ENCODE measurements around the gene PNMA6F.
"Not testable (repeated sequence)": the region's sequence is repeated elsewhere in the genome, so short reads cannot be mapped to it uniquely, and the experiment has no call there.

Gene PNMA6F

GRCh38 chrX:153334654-153335295, 13.2 kb upstream of the PNMA6F start:
- Histone ChIP-seq H3K4me3 (ENCODE audit: low read depth, low read length) (peak overlapping the region; percentile 91), H3K36me3 (ENCODE audit: control insufficient read depth, insufficient read depth, low read length) (peaks cover 13% of the 10 kb centered on the region), H3K9ac (ENCODE audit: low read length) (peak overlapping the region; percentile 91), H3K27ac (ENCODE audit: low read depth, low read length) (peak overlapping the region; percentile 34; the same call in 1 of the 2 replicates), H3K9me3 (ENCODE audit: control insufficient read depth, insufficient read depth, low read depth, low read length) (peaks cover 14% of the 10 kb centered on the region; the same call in 1 of the 2 replicates), H3K4me1 (ENCODE audit: control insufficient read depth, insufficient read depth, low read length) (peaks cover 7% of the 10 kb centered on the region), H3K27me3 (ENCODE audit: control insufficient read depth, insufficient read depth, low read length) (peaks cover 9% of the 10 kb centered on the region; the same call in 1 of the 2 replicates)

GRCh38 chrX:153333821-153334653, 12.5 kb upstream of the PNMA6F start, which contains the start of gene ZNF275:
Gene ZNF275 (plus strand): TSS chrX:153334153. CDS start chrX:153336680, 2,527 bp downstream.
- Histone ChIP-seq H3K27ac (ENCODE audit: low read depth, low read length) (peak within 1 kb of the TSS; percentile 34; the same call in 1 of the 2 replicates), H3K4me1 (ENCODE audit: control insufficient read depth, insufficient read depth, low read length) (peaks cover 7% of the 10 kb centered on the region), H3K4me3 (ENCODE audit: low read depth, low read length) (peak within 1 kb of the TSS; percentile 91), H3K9ac (ENCODE audit: low read length) (peak within 1 kb of the TSS; percentile 91), H3K27me3 (ENCODE audit: control insufficient read depth, insufficient read depth, low read length) (peaks cover 9% of the 10 kb centered on the region; the same call in 1 of the 2 replicates), H3K36me3 (ENCODE audit: control insufficient read depth, insufficient read depth, low read length) (peaks cover 12% of the 10 kb centered on the region), H3K9me3 (ENCODE audit: control insufficient read depth, insufficient read depth, low read depth, low read length) (peaks cover 12% of the 10 kb centered on the region; the same call in 1 of the 2 replicates)

- no peak overlapping the region for H3K27ac ChIP-seq (ENCODE audit: low read depth, low read length)
- H3K4me1 ChIP-seq (ENCODE audit: control insufficient read depth, insufficient read depth, low read length): peaks cover 7% of the 10 kb centered on the region
- H3K4me3 ChIP-seq (ENCODE audit: low read depth, low read length): peak overlapping the region; percentile 70
- peaks cover 7% of the 10 kb centered on the region for H3K36me3 ChIP-seq (ENCODE audit: control insufficient read depth, insufficient read depth, low read length)
- H3K27me3 ChIP-seq (ENCODE audit: control insufficient read depth, insufficient read depth, low read length): peaks cover 9% of the 10 kb centered on the region; the same call in 1 of the 2 replicates
- no peak overlapping the region for H3K9ac ChIP-seq (ENCODE audit: low read length)
- H3K9me3 ChIP-seq (ENCODE audit: control insufficient read depth, insufficient read depth, low read depth, low read length): peaks cover 13% of the 10 kb centered on the region; the same call in 1 of the 2 replicates
Measured at GRCh38 chrX:153333266-153333665, 11.7 kb upstream of the PNMA6F start.

- no peaks in the 10 kb centered on the region for H3K36me3 ChIP-seq (ENCODE audit: control insufficient read depth, insufficient read depth, low read length)
- peaks cover 8% of the 10 kb centered on the region; the same call in 1 of the 2 replicates for H3K27me3 ChIP-seq (ENCODE audit: control insufficient read depth, insufficient read depth, low read length)
- H3K9ac ChIP-seq (ENCODE audit: low read length): no peak overlapping the region
- H3K4me1 ChIP-seq (ENCODE audit: control insufficient read depth, insufficient read depth, low read length): no peaks in the 10 kb centered on the region
- H3K27ac ChIP-seq (ENCODE audit: low read depth, low read length): no peak overlapping the region
- no peak overlapping the region for H3K4me3 ChIP-seq (ENCODE audit: low read depth, low read length)
- peaks cover 6% of the 10 kb centered on the region; the same call in 1 of the 2 replicates for H3K9me3 ChIP-seq (ENCODE audit: control insufficient read depth, insufficient read depth, low read depth, low read length)
Measured at GRCh38 chrX:153327561-153327960, 6.0 kb upstream of the PNMA6F start.

- Histone ChIP-seq H3K36me3 (ENCODE audit: control insufficient read depth, insufficient read depth, low read length) (no peaks in the 10 kb centered on the region), H3K9me3 (ENCODE audit: control insufficient read depth, insufficient read depth, low read depth, low read length) (peaks cover 5% of the 10 kb centered on the region; the same call in 1 of the 2 replicates), H3K4me3 (ENCODE audit: low read depth, low read length) (peak overlapping the region; percentile 44), H3K9ac (ENCODE audit: low read length) (no peak overlapping the region), H3K27ac (ENCODE audit: low read depth, low read length) (no peak overlapping the region), H3K27me3 (ENCODE audit: control insufficient read depth, insufficient read depth, low read length) (peaks cover 27% of the 10 kb centered on the region), H3K4me1 (ENCODE audit: control insufficient read depth, insufficient read depth, low read length) (no peaks in the 10 kb centered on the region; the same call in 1 of the 2 replicates)
Measured at GRCh38 chrX:153320555-153321184, 897 bp downstream of the PNMA6F start.

GRCh38 chrX:153320047-153320443, 1.5 kb downstream of the PNMA6F start:
- H3K36me3 ChIP-seq (ENCODE audit: control insufficient read depth, insufficient read depth, low read length); H3K27ac ChIP-seq (ENCODE audit: low read depth, low read length); H3K4me1 ChIP-seq (ENCODE audit: control insufficient read depth, insufficient read depth, low read length); H3K9ac ChIP-seq (ENCODE audit: low read length); H3K9me3 ChIP-seq (ENCODE audit: control insufficient read depth, insufficient read depth, low read depth, low read length); H3K4me3 ChIP-seq (ENCODE audit: low read depth, low read length): not testable (repeated sequence)
- peaks cover 27% of the 10 kb centered on the region for H3K27me3 ChIP-seq (ENCODE audit: control insufficient read depth, insufficient read depth, low read length)

GRCh38 chrX:153319295-153320046, 2.1 kb downstream of the PNMA6F start:
- H3K27ac ChIP-seq (ENCODE audit: low read depth, low read length): no peak overlapping the region

GRCh38 chrX:153318811-153319210, 2.8 kb downstream of the PNMA6F start:
- Histone ChIP-seq H3K36me3 (ENCODE audit: control insufficient read depth, insufficient read depth, low read length) (no peaks in the 10 kb centered on the region), H3K4me1 (ENCODE audit: control insufficient read depth, insufficient read depth, low read length) (no peaks in the 10 kb centered on the region; the same call in 1 of the 2 replicates), H3K27ac (ENCODE audit: low read depth, low read length) (no peak overlapping the region), H3K9me3 (ENCODE audit: control insufficient read depth, insufficient read depth, low read depth, low read length) (peaks cover 5% of the 10 kb centered on the region; the same call in 1 of the 2 replicates), H3K4me3 (ENCODE audit: low read depth, low read length) (no peak overlapping the region), H3K9ac (ENCODE audit: low read length) (no peak overlapping the region), H3K27me3 (ENCODE audit: control insufficient read depth, insufficient read depth, low read length) (peaks cover 24% of the 10 kb centered on the region)

More at GRCh38 chrX:153319295-153320046, 2.1 kb downstream of the PNMA6F start:
- H3K9ac ChIP-seq (ENCODE audit: low read length): no peak overlapping the region
- no peaks in the 10 kb centered on the region for H3K36me3 ChIP-seq (ENCODE audit: control insufficient read depth, insufficient read depth, low read length)
- H3K9me3 ChIP-seq (ENCODE audit: control insufficient read depth, insufficient read depth, low read depth, low read length): peaks cover 5% of the 10 kb centered on the region; the same call in 1 of the 2 replicates
- H3K4me1 ChIP-seq (ENCODE audit: control insufficient read depth, insufficient read depth, low read length): no peaks in the 10 kb centered on the region; the same call in 1 of the 2 replicates
- H3K27me3 ChIP-seq (ENCODE audit: control insufficient read depth, insufficient read depth, low read length): peaks cover 24% of the 10 kb centered on the region
- no peak overlapping the region for H3K4me3 ChIP-seq (ENCODE audit: low read depth, low read length)

GRCh38 chrX:153317996-153318722, 3.4 kb downstream of the PNMA6F start:
- peaks cover 5% of the 10 kb centered on the region; the same call in 1 of the 2 replicates for H3K9me3 ChIP-seq (ENCODE audit: control insufficient read depth, insufficient read depth, low read depth, low read length)
- H3K9ac ChIP-seq (ENCODE audit: low read length): no peak overlapping the region
- H3K4me1 ChIP-seq (ENCODE audit: control insufficient read depth, insufficient read depth, low read length): no peaks in the 10 kb centered on the region; the same call in 1 of the 2 replicates
- no peak overlapping the region for H3K27ac ChIP-seq (ENCODE audit: low read depth, low read length)
- no peaks in the 10 kb centered on the region for H3K36me3 ChIP-seq (ENCODE audit: control insufficient read depth, insufficient read depth, low read length)
- no peak overlapping the region for H3K4me3 ChIP-seq (ENCODE audit: low read depth, low read length)
- H3K27me3 ChIP-seq (ENCODE audit: control insufficient read depth, insufficient read depth, low read length): peaks cover 24% of the 10 kb centered on the region

All from HUES6 (cell line).